ENCODE results near the gene KRTAP3-2. TPM values are rescaled to one million over a fixed set of nuclear protein-coding genes. Genes with fewer than 3 reads are reported as not detected.
"Not testable (repeated sequence)": the region's sequence is repeated elsewhere in the genome, so short reads cannot be mapped to it uniquely, and the experiment has no call there.

KRTAP3-2 gene
- not detected in 2 replicates for total RNA-seq
- not detected for polyA plus RNA-seq (2012)

DNA sequence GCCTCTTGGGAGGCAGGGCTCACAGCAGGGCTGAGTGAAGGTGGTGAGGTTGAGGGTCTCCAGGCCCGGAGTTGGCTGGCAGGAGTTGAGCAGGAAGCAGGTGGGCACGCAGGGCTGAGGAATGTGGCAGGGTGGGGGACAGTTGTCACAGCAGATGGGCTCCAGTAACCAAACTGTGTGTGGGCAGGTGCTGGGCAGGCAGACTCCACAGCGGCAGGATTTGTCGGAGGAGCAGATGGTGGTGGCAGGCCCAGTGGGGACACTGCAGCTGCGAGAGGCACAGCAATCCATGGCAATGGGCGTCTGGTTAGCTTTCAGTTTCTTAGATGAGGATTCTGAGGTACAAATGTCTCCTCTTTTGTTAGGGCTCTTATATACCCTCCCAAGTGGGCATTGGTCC lies at the start of gene KRTAP3-2:
Gene KRTAP3-2, minus strand, starts transcription at position 344 of the 400 bp plus-strand sequence. Its CDS starts 53 bp downstream, at position 291.
- DNase-seq (ENCODE audit: low read depth), result peak; percentile 14

DNA sequence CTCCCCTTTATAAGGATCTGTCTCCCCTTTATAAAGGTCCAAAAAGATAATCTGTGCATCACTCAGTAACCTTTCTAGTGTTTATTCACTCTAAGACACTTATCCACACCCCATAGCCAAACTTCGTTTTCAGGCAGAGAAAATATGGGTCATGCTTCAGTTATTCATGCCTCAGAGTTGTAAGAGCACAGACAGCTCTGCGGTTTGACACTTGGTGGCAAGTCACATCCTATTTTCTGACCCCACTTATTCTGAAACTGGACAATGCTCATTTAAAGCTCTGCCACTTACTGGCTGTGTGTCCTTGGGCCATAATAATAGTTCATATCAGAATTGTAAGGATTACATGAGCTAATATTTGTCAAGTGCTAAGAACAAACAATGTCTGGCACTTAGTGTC lies 49.4 kb upstream of the KRTAP3-2 start:
- peak; percentile 85 for DNase-seq (ENCODE audit: low read depth)

DNA sequence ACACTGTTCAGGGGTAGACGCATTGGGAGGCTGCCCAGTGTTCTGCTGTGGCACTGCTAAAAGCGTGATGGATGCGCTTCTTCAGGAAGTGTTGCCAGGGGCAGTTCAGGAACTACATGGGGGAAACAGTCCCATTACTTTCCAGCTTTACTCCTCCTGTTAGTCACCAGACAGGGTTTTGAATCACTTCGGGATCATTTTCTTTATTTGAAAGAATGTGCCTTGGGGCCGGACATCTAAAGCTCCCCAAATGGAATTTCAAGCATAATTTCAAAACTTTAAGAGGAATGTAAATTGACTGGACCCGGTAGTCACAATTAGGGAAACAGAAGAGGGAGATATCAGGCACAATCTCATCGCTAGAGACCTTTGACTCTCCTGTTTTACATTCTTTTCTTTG lies 48.7 kb upstream of the KRTAP3-2 start:
- DNase-seq (ENCODE audit: low read depth), result no peak

DNA sequence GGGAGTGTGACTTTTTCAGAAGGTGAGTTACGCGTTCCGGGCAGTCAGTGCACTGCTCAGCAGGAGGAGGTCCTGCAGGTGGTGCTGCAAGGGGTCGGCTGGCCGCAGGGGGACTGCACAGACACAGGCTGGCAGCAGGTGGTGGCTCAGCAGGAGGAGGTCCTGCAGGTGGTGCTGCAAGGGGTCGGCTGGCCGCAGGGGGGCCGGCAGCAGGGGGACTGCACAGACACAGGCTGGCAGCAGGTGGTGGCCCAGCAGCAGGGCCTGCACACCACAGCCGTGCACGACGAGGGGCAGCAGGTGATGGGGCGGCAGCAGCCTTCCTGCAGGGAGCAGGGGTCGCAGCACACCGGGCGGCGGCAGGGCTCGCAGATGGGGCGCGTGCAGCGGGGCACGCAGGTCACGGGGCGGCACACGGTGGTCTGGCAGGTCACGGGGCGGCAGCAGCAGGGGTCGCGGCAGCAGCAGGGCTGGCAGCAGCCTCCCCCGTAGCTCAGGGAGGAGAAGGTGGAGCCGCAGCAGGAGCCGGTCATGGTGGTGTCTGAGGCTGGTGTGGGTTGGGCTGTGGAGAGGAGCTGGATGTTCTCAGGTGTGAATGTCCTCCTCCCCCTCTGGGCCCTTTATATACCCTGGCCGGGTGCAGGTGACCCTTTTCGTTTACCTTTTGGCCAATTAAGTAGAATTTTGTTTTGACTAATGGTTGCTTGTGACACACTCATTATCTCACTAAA lies 47.2 kb upstream of the KRTAP3-2 start, which contains the start of gene KRTAP2-1:
Gene KRTAP2-1, minus strand, starts transcription at position 582 of the 731 bp plus-strand sequence. Its CDS starts 49 bp downstream, at position 533.
- DNase-seq (ENCODE audit: low read depth), result not testable (repeated sequence)

DNA sequence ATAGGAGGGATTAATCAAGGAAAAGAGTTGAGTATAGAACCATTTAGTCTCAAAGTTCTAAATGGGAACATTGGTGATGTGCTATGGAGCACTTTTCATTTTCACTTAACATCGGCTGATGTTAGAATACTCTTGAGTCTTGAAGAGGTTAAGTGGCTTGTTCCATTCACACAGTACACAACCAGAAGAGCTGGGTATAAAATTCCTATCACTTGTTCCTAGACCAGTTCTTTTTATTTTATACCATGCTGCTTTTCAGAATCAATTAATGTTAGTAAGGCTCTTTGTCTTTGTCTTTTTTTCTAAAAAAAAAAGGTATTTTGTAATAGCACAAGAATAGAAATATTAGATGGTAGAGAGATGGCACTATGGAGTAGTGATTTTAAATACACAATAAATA lies 43.2 kb upstream of the KRTAP3-2 start:
- no peak for DNase-seq (ENCODE audit: low read depth)

DNA sequence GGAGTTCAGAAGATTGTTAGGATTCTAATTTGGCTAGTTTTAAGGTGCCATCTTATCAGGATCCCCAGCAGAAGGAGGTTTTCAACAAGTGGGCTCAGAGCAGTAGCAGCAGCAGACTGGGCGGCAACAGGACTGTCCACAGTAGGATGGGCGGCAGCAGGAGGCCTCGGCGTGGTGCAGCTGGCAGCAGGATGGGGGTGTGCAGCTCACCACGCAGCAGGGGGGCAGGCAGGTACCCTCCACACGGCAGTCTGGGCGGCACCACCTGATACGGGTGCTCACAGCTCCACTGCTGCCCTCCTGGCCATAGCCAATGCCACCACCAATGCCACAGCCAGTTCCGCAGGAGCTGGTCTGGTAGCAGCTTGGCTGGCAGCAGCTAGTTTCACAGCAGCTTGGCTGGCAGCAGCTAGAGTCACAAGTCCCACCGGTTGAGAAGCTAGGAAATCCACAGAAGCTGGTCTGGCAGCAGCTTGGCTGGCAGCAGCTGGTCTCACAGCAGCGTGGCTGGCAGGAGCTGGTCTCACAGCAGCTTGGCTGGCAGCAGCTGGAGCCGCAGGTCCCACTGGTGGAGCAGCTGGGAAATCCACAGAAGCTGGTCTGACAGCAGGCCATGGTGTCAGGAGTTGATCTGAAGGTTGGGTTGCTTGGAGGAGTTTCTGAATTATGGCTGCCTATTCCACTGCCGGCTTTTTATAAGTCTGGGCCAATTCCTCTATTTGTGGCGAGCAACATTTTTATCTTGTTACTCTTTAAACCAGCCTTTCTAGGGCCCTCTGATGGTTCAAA lies 41.3 kb upstream of the KRTAP3-2 start, which contains the start of gene KRTAP1-1:
Gene KRTAP1-1, minus strand, starts transcription at position 668 of the 789 bp plus-strand sequence. Its CDS starts 53 bp downstream, at position 615.
- DNase-seq (ENCODE audit: low read depth), result peak; percentile 84

DNA sequence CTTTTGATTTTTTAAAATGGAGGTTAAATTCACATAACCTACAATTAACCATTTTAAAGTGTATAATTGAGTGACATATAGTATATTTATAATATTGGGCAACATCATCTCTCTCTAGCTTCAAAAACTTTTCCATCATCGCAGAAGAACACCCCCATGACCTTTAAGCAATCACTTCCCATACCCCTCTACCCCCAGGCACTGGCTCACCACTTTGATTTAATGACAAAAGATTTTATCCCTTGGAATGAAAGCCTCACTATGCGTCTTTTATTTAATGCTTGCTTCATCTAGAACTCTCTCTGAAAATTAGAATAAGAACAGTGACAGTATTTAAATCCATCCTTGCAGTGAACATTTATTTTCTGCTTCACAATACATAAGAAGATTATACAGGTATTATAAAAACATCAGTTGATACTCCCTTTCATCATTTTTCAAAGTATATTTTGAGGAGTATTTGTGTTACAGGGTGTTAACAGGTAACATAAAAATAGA lies 38.2 kb upstream of the KRTAP3-2 start:
- DNase-seq (ENCODE audit: low read depth), result no peak

DNA sequence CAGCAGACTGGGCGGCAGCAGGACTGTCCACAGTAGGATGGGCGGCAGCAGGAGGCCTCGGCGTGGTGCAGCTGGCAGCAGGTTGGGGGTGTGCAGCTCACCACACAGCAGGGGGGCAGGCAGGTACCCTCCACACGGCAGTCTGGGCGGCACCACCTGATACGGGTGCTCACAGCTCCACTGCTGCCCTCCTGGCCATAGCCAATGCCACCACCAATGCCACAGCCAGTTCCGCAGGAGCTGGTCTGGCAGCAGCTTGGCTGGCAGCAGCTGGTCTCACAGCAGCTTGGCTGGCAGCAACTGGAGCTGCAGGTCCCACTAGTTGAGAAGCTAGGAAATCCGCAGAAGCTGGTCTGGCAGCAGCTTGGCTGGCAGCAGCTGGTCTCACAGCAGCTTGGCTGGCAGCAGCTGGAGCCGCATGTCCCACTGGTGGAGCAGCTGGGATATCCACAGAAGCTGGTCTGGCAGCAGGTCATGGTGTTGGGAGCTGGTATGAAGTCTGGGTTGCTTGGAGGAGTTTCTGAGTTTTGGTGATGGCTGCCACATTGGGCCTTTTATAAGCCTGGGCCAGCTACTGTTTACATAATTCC lies 34.7 kb upstream of the KRTAP3-2 start, which contains the start of gene KRTAP1-3:
Gene KRTAP1-3, minus strand, starts transcription at position 529 of the 590 bp plus-strand sequence. Its CDS starts 53 bp downstream, at position 476.
- peak; percentile 72 for DNase-seq (ENCODE audit: low read depth)

DNA sequence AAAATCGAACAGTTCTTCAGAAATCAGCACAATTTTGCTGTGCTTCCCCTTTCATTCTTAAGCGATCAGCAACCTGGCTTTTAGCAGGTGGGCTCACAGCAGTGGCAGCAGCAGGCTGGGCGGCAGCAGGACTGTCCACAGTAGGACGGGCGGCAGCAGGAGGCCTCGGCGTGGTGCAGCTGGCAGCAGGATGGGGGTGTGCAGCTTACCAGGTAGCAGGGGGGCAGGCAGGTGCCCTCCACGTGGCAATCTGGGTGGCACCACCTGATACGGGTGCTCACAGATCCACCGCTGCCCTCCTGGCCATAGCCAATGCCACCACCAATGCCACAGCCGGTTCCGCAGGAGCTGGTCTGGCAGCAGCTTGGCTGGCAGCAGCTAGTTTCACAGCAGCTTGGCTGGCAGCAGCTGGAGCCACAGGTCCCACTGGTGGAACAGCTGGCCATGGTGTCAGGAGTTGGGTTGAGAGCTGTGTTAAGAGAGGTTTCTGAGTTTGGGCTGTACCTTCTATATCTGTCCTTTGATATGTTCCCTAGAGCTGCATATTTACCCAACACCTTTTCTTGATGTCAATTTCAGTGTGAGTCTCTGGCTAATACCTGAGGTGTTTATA lies 30.0 kb upstream of the KRTAP3-2 start, which contains the start of gene KRTAP1-4:
Gene KRTAP1-4, minus strand, starts transcription at position 563 of the 613 bp plus-strand sequence. Its CDS starts 117 bp downstream, at position 446.
- DNase-seq (ENCODE audit: low read depth), result no peak

DNA sequence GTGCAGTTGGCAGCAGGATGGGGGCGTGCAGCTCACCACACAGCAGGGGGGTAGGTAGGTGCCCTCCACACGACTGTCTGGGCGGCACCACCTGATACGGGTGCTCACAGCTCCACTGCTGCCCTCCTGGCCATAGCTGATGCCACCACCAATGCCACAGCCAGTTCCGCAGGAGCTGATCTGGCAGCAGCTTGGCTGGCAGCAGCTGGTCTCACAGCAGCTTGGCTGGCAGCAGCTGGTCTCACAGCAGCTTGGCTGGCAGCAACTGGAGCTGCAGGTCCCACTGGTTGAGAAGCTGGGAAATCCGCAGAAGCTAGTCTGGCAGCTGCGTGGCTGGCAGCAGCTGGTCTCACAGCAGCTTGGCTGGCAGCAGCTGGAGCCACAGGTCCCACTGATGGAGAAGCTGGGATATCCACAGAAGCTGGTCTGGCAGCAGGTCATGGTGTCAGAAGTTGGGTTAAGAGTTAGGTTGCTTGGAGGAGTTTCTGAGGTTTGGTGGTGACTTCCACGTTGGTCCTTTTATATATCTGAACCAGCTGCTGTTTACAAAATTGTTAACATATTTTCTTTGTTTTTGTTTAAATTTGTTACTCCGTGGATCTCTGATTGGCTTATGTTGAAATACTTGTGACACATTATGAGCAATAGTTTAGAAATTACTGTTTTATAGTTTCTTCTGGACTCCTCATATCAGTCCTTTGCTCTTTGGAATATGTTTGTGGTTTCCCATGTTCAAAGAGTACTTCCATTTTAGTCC lies 27.2 kb upstream of the KRTAP3-2 start, which contains the start of gene KRTAP1-5:
Gene KRTAP1-5, minus strand, starts transcription at position 494 of the 757 bp plus-strand sequence. Its CDS starts 53 bp downstream, at position 441.
- peak; percentile 90 for DNase-seq (ENCODE audit: low read depth)

DNA sequence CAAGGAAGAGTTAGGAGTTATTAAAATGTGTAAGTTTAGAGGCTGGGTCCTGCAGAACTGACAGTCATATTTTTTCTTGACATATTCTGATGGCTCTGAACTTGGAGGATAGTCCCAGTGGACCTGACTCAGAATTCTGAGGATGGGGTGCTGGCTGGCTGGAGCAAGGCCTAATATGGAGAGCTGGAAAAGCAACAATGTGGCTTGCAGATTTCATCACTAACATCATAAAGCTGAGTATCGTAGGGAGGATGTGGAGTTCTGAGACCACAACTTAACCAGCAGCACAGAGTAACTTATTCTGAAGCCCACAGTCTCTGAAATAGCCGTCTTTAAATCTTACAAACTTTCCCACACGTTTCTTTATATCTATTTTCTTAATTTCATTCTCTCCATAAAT lies 25.0 kb upstream of the KRTAP3-2 start:
- no peak for DNase-seq (ENCODE audit: low read depth)

DNA sequence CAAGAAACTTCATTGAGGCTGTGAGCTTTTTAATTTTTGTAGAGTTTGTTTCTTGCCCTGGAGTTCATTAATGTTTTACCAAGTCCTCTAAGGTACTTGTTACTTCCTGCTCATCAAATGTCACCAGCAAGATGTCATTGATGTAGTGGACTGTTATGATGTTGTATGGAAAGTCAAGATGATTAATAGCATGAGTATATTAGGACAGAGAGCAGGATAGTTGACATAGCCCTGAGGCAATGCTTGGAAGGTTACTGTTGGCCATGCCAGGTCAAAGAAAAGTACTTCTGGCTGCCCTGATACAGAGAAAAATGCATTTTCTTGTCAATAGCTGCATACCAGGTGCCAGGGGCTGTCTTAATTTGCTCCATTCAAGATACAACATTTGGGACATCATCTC lies 20.6 kb upstream of the KRTAP3-2 start:
- DNase-seq (ENCODE audit: low read depth), result no peak

DNA sequence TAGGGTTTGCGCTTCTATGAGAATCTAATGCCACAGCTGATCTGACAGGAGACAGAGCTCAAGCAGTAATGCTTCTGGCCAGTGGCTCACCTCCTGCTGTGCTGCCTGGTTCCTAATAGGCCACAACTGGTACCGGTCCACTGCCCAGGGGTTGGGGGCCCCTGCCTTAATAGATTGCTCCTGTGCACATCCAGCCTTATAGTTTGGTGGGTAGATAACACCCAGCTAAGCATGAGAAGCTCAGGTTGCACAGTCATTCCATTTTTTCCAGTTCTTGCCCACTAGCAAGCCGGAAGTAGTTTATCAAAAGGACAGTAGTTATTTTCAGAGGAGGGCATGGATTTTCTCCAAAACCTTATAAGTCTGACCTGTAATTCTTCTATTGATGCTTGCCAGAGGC lies 19.7 kb upstream of the KRTAP3-2 start:
- DNase-seq (ENCODE audit: low read depth), result no peak

DNA sequence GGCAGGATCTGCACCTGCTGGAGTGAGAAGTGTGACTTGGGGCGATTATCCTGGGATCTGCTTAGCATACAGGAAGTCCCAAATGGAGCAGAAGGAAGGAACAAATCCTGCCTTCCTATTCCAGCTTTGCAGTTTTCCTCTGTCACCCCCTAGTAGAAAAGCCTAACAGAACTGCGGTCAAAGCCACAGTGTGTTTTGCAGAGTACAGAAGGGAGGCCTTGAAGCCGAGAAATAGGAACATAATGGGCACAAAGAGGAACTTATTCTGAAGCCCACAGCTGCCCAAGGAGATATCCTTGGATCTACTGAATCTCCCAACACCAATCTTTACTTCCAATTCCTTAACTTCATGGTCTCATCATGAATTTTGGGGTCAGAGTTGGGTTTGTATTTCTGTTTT lies 18.8 kb upstream of the KRTAP3-2 start:
- no peak for DNase-seq (ENCODE audit: low read depth)

DNA sequence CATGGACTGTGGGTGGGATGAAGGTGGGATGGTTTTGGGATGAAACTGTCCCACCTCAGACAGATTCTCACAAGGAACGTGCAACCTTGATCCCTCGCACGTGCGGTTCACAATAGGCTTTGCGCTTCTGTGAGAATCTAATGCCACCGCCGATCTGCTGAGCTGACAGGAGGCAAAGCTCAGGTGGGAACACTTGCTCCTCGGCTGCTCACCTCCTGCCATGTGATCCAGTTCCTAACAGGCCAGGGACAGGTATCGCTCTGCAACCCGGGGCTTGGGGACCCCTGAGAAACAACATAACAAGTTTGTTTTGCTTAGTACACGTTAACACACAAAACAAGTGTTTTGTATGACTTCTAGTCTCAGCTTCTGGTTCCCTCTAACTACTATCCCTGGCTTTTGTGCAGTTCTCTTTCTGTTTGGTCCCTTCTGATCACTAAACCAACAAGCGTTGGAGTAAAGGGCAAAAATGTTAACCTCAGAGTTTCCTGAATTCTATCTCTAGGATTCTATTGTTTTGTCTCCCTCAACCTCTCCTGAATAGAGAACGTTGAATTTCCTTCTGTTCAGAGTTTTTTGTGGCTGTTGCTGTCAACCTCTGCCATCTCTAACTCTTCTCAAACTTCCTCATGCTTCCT lies 17.0 kb upstream of the KRTAP3-2 start:
- DNase-seq (ENCODE audit: low read depth), result no peak

DNA sequence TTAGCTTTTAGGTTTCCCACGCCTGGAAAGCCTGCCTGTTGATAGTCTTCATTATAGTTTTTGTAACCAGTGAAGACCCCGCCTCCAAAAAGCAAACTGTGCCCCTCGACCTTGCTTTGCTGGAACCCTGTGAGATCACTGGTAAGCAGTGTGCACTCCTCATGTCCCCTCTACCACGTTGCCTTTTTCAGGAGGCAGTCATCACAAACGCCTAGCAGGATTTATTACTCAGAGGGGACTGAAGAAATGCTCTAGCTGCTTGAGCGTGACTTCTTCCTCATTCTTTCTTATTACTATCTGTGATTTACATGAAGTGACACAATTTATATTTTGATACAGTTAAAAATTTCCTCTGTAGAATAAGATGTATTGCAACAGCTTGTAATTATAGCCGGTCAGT lies 15.7 kb upstream of the KRTAP3-2 start:
- no peak for DNase-seq (ENCODE audit: low read depth)

DNA sequence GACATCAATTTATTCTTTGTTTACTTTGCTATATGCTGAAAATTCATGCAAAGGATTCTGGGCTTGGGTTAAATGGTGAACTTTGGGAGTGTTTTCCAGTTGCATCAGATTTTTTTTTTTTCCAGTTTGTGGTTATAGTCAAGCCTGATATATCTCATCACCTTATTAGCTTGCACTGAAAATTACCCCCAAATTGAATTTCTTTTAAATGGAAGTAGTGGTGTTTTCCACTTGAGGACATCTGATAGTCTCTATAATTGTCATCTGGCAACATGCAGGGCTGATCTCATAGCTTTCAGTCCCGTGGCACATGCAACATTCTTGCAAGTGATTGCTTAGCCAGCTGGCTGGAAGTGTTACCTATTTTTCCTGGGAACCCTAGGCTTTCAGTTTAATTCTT lies 13.9 kb upstream of the KRTAP3-2 start:
- DNase-seq (ENCODE audit: low read depth), result peak; percentile 81

DNA sequence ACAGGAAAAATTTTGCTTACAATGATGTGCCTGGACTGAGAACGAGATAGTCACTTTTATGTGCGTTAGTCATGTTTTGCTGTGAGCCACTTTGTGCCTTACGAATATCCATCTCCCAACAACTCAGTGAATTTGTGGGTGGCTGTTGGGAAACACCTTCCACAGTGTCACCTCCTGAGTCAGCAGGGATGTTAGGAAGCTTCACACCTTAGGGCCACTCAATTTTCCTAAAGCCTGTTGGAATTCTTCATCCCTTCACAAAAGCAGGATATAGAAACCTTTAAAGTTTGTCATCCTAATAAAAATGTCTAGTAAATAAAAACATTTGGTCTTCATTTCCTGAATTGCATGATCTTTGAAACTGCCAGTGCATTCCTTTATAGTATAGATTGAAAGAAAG lies 13.5 kb upstream of the KRTAP3-2 start:
- DNase-seq (ENCODE audit: low read depth), result no peak

DNA sequence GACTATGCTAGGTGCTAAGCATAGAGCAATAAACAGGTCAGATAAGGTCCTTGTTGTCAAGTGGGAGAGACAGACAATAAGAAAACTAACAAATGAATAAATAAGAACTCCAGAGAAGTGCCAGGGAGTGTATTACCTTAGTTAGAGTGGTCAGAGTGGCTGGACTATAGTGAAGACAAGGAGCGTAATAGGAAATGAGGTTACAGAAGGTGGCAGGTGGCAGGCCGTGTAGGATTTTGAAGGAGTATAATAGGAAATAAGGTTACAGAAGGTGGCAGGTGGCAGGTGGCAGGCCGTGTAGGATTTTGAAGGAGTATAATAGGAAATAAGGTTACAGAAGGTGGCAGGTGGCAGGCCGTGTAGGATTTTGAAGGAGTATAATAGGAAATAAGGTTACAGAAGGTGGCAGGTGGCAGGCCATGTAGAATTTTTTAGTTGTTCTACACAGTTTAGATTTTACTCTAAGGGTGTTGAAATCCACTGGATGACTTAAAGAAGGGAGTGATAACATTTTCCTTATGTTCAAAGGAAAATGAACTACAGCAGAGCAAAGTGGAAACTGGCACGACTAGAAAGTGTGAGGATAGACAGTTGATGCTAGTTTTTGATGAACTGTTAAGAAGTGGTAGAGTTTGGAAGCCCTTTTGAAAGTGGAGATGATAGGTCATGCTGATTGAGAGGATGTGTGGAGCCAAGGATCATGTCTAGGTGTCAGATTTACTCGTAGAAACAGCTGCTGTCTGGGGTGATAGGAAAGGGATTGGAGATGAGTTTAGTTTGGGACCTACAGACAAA lies 12.8 kb upstream of the KRTAP3-2 start:
- DNase-seq (ENCODE audit: low read depth), result no peak

All from myocyte (in vitro differentiated cells).